HG03196 (cell line): ENCODE measurements around the gene HOXD8.

ENCODE experiments used
- ATAC-seq: cut with Tn5 transposase; IDR thresholded peaks from one replicate; pipeline ENCODE4 v1.9.1; 2021; ENCODE audit not compliant: unreplicated experiment

Gene HOXD8

DNA sequence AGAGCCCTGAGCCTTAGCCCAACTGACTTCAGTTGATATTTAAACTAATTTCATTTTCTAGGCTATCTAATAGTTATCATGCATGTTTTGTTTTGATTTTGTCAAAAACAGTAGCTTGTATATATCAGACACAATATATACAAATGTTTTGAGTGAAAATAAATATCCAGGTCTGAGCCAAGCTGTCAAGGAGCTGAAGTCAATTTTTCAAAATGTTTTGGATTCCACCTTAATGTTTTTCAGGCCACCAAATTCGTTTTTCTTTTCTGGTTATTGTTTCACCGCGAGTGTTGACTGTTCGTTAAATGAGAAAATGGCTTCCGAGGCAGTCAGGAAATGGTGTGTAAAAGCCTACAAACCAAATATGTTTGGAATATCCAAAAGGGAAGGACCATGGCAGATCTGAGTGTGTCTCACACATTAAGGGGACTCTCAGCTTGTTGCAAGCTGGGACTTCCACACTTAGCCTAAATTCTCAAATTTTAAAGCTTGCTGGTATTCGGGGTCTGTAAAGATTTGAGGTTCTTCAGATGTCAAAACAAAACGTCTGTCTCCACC is 27.1 kb upstream of the HOXD8 start:
- ATAC-seq = no peak

DNA sequence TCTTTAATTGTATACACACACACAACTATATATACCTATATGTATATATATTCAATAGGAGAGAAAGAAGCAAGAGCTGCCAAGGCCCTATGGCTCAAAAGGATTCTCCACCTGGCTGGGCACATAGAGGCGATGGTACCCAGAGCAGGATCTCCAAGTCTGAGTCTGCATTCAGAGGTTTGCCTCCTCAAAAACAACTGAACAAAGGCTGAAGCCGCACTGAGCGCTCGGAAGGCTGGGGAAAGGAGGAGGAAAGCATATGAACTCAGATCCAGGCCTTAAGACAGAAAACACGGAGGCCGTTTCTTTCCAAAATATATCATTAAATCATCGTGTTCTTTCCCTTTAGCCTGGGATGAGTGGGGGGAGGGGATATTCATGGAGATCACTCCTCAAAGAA is 26.3 kb upstream of the HOXD8 start:
- ATAC-seq = no peak

DNA sequence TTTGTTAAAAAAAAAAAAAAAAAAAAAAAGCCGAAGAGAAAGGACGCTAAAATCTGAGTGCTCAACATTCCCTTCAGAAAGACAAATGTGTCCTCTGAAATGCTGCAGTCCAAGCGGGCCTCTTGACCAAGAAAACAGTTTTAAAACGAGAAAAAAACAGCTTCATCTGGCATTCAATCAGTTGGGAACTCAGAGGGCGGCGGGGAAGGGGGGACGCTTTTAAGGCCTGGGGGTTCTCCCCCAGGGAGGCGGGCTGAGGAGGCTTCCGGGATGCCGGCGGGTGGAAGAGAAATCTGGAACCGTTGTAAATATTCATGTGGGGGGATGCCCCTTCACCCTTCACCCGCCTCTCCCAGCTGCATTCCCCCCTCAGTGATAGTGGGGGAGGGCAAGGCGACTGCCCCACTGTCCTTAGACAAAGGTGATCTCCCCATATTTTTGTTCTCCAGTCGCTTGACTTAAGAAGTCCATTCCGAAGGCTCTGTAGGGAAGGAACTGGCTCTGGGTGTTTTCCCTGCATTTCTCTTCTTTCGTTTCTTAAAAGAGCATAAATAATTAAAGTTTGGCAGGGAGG is 25.7 kb upstream of the HOXD8 start:
- ATAC-seq = no peak

DNA sequence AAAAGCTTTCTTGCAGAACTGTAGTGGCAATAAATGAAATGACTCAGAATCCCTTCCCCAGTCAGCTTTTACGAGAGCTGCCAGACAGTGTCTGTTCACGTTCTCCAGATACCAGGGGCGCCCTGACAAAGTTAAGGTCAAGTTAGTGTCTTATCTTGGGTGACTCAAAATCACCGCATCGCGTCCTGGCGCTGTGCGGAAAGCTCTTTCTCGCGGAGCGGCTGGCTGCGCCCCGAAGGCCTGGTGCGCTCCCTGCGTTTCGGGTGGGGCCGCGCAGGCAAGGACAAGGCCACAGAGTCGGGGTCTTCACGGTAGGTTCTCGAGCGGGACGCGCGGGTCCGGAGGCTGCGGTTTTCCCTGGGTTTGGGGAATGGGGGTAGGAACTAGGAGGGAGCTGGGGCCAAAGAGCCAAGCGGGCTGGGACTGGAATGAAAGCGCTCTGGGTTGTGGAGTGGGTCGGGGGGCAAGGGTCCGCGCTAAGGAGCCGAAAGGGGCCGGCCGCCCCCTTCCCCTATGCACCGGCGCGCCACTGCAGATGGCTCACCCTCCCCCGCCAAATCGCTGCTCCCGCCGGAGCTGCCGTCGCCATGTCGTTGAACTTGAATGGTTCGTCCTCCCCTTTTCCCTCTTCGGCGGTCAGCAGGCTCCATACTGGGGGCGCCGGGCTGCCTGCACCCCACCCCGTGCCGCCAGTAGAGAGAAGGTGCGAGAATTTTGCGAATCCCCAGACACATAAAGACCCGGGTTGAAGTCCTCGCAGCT is 25.0 kb upstream of the HOXD8 start:
- no peak for ATAC-seq

DNA sequence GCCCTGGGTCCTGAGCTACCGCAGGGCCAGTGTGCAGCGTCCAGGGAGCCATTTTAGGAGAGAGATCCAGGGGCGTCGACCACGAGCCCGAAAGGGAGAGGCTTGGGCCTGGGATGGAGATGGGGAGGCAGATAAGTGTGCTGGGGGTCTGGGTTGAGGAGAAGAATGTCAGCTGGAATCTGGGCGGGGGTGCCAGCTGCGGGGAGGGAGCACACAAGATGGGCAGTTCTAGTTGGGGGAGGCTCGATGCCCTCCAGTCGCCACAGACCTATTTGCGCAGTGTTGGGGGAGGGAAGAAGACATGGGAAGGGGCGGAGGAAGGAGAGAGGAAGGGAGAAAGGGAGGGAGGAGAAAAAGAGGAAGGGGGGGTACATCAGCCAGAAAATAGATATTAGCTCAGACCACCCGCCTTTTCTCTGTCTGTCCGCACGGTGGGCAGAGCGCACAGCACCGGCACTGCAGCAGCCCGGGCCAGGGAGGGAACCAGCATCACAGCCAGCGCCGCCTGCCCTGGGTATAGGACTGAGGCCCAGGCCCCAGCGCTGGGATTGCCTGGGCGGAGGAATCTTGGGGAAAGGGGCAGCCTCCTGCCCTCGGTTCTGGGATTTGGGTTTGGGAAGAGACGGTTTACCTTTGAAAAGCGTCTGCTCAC is 24.3 kb upstream of the HOXD8 start:
- ATAC-seq = no peak

DNA sequence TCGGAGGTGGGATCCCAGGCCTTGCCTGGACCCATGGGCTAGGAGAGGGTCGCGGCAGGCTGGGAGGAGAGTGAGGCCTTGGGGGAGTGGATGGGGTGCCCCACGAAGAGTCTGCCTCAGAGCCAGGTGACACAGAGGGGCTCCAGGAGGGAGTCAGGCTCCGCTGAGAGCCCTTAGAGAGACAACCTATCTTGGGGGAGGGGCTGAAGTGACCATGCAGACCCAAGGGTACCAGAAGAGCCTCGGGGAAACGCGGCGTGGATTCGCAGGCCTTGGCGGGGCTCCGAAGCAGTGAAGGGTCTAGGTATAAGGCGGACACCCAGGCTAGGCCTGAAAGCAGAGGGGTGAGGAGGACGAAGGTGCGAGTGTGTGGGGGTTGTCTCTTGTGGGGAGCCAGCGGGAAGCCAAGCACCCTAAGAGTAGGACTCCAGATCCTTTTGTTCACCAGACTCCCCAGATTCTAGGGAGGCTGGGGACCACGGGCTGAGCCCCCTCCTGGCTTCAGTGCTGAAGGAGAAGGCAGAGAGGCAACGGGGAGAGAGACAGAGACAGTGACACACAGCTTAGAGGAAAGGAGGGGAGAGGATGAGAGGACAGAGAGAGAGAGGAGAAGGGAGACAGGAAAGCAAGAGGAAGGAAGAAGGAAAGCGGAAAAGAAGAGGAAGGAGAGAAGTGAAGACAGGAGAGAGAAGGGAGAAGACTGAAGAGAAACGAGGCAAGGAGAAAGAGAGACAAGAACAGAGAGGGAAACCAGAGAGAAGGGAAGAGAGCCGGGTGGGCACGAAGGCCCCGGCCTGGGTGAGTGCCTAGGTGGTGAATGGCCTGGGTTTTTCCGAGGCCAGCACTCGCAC is 23.6 kb upstream of the HOXD8 start:
- no peak for ATAC-seq

DNA sequence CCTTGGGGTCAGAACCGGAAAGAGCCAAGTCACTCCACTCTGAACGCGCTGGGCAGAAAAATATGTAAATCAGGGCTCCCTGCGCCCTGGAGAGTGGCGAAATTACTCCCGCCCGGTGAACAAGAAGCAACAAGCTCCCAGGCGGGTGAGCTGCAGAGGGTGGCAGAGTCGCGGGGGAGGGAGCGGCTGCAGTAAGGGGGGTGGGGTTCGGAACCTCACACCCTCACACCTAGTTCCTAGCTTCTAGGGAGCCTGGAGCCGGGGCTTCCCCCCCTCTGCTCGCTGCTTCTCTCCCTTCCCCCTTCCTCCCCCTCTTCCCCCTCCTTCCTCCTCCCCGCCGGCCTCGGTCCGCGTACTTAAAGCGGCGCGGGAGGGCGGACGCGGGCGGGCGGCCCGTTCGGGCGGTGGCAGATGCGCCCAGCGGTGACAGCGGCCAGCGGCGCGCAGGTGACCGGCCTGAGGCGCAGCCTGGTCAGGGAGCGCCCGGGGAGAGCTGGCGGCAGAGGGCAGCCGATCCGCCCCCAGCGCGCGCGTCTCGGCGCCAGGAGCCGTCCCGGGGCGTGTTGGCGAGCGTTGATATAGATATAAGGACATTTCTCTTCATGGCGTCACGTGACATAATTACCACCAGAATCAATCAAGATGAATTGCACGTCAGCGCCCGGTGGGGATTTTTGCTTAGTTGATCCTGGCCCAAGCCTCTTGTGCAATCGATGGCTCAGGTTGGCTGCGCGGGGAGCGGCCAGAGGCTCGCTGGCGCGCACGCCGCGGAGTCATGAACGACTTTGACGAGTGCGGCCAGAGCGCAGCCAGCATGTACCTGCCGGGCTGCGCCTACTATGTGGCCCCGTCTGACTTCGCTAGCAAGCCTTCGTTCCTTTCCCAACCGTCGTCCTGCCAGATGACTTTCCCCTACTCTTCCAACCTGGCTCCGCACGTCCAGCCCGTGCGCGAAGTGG is 22.6 kb upstream of the HOXD8 start, which contains the start of gene HOXD11:
Gene HOXD11 (plus strand): TSS at position 700 of the 959 bp plus-strand sequence. CDS start 76 bp downstream, at position 776.
- ATAC-seq = no peak

DNA sequence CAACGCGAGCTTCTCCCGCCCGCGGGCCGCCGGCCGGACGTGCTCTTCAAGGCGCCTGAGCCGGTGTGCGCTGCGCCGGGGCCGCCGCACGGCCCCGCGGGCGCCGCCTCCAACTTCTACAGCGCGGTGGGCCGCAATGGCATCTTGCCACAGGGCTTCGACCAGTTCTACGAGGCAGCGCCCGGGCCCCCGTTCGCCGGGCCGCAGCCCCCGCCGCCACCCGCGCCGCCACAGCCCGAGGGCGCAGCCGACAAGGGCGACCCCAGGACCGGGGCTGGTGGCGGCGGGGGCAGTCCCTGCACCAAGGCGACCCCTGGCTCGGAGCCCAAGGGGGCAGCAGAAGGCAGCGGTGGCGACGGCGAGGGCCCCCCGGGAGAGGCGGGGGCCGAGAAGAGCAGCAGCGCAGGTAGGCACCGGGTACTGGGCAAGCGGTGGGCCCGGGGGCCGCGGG is 21.7 kb upstream of the HOXD8 start:
- ATAC-seq = no peak

DNA sequence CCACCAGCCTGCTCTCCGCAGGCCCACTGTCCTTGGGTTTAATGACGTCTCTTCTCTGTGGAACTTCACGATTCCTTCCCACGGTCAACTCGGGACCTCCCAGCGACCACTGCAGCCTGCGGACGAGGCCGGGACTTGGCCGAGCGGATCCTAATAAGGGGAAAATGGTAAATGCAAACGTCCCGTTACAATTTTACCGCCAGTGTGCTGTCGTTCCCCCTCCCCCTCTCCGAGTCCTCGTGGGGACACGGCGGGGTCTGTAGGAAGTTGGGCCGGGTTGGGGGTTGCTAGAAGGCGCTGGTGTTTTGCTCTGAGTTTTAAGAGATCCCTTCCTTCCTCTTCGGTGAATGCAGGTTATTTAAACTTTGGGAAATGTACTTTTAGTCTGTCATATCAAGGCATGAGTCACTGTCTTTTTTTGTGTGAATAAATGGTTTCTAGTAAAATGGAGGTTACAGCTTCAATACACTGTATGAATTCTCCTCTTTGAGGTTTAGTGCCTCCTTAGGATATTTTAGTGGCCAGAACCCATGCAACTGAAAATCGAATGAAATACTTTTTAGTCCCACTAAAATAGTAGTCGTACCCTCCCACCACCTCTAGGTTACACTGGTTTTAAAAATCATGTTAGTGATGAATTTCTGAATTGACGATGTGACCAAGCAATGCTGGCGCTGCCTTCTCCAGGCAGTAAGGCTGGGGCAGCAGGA is 20.2 kb upstream of the HOXD8 start:
- no peak for ATAC-seq

DNA sequence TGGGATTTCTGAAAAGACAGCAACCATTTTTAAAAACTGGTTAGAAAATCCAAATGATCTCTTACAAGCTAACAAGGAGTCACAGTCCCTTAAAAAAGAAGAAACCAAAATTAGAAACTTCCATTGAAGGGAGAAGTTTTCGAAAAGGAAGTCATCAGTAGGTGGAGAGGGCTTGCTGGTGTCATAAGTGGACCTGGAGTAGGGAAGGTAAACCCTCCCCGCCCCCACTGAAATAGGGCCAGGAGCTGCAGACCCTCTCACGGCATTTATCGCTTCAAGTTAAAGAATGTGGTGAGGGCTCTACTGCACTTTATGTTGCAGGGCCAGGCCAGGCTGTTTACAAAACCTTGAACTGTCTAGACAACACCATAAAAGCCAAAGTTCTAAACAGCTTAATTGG is 19.6 kb upstream of the HOXD8 start:
- no peak for ATAC-seq

DNA sequence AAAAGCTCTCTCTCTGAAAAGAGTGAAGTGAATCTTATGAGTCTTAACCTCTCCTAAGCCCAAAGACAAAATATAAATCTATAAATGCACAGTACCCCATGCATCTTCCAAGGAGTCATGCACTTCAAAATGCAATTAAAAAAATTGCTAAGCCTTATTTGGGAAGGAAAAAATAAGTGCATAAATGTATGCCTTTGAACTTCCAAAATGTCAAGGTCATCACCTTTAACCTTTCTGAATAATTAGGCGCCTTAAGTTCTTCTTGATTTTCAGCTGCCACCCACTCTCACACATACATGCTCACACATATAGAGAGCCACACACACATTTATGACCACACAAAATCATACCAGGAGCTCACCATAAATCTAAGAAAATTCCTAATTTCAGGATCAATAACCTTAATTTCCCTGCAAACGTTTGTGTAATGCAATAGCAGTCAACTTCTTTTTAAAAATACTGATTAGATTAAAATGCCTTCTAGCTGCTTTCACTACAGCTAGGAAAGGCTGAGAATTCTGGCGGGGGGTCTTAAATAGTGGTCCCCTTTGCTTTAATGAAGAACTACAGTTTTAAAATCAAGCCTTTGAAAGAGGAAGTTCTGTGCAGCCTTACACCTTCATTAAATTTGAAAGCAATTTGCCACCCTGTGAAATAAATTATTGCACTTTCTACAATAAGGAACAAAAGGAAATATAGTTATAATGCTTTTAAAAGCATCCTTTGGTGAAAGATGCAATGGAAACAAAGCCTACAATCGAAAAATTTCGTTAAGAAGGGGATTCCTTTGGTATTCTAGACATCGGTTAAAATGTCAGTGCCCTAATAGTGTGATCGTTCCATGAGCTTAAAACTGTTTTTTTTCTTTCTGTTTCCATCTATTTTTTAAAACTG is 18.8 kb upstream of the HOXD8 start:
- ATAC-seq = no peak

DNA sequence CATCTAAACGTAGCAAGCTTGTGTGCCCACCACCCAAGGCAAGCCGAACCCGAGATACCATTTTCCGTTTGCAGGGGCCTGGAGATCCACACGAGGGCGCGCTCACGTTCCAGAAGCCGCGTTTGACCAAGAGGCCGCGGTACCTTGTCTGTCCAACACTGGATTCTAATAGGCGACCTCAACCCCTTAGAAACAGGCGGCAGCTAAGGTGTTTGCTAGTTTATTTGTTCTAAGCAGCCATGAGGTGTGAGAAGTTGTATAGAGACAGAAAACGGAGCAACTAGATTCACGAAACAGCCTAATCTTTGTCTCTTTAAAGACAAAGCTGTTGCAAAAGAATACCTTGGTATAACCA is 18.2 kb upstream of the HOXD8 start:
- no peak for ATAC-seq

DNA sequence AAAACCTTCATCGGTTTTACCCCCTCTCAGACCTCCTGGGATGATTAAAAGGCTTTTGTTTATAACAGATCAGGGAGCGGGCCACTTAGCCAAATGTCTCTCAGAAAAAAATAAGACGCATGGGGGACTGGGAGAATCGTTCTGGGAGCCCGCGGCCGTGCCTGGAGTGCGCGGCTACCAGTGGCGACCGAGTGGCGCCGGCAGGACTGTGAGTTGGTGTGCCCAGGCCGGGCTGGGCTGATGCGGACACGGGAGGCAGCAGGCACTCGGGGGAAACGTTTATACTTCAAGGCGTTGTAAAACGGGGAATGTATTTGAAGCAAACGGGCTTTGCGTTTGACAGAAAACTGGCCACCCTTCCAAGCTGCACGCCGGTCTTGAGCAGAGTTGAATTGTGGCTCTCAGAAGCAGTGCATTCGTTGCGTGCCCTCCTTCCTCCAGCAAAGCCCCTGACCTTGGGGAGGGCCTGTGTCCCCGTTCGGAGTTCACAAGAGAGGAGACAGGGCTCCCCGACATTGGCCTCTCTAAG is 17.6 kb upstream of the HOXD8 start:
- ATAC-seq = no peak

DNA sequence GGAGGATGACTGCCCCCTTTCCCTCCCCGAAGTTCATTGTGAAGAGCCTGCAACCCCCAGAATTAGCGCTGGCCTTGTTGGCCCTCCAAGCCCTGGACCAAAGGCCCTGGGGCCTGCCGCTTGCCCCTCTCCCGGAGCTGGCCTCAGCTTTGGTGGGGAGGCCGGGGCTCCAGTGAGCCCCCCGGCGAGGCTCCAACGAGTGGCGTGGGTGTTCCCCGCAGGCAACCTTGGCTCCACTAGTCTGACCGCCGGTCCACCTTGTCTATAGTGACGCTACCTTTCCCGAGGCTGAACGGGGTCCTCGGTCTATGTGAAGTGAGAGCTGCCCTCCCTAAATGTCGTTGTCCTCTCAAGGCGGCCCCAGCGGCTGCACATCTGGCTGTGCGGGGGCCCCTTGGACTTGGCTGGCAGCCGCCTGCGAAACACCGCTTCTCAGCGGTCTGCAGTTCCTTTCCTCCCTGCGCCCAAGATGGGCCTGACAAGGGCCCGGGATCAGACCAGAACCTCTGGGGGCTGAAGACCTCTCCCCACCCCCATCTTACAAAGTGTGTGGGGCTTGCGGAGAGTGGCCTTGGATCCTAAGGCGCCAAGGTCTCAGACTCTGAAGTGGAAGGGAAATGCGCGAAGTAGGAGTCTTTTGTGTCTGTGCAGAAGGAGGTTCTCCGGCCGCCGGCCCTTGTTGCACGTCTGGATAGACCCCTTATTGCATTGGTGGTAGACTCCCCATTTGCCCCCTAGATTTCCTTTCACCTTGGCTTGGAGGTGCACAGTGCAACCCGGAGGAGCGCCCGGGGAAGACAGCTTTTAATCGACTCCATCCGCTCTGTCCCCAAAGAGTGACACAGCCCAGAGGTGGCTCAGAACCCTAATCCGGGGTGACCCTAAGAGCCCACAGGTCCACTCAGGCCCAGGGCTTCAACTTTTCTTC is 16.9 kb upstream of the HOXD8 start:
- no peak for ATAC-seq

DNA sequence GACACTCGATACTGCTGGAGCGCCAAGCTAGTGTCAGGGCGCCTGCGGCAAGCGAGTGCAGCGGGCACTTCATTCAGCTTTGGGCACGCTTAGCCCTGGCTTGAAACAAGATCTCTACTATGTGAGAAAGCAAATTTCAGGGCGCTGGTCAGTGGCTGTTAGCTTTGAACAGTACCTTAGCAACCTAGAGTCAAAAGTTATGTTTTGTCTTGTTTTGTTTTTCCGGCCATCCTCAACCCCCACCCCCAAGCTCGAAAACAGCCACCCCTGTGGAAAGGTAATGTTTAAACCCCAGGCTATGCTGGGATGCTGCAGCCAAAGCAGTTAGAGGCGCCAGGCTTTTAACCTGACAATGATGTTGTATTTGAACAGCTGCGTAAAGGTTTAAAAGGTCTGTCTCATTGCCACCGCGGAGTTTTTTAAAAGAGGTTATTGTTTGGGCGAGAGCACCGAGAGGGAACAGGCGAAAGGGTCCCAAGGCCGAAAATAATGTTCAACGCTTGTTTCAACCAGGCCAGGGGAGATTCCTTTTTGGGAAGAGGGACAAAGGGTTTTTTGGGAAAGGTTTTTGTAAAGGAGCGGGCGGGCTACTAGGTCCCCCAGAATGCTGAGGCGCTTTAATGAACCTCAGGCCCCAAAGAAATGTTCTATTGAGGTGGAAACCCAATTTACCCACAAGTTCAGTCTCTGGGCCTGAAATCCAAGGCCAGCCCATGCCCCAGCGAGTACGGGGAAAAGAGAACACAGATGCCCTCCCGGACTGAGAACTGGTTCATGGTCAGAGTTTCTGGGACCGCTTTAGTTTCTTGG is 15.2 kb upstream of the HOXD8 start:
- ATAC-seq = no peak

DNA sequence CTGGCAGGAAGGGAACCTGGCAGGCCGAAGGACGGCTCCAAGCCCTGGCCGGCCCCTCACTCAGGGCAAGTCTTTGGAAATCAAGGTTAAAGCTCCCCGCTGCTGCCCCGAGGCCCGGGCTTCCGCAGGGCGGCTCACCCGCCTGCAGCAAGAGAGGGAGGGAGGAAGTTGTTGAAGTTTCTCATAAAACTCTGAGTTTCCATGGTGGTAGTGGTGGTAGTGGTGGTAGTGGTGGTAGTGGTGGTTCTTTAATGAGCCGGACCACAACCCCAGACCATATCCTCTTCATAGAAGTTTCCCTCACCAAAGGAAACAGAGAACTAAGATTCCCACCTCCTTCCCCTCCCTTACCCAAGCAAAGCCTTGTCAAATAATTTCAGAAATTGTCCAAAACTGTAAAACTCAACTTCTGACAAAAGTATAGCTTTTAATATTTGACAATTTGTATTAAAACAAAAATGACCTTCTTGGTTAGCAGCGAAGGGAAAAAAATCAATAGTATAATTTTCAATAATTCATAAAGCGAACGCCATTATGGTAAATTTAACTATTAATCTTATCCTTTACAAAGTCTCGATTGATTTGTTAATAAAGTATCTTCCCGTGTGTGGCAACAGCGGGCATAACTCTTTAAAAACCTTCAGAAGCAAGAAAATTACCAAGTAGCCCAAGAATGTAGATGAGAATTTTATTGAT is 14.4 kb upstream of the HOXD8 start:
- ATAC-seq = no peak
